HEK293 (cell line): ENCODE data around the gene C2CD5.

Source experiments
- TCF7L2 ChIP-seq: IDR thresholded peaks from 2 replicates; pipeline ENCODE4 v1.6.1; 2011; ENCODE audit warnings: low read depth, mild to moderate bottlenecking, inconsistent platforms, low read length, moderate library complexity, borderline replicate concordance
- YY1 ChIP-seq: fragments of 450-650 bp; formaldehyde crosslinking; IDR thresholded peaks from 2 replicates; pipeline ENCODE4 v1.5.1; 2018; ENCODE audit warnings: missing biosample characterization, missing genetic modification characterization
- ZNF114 ChIP-seq: fragments of 450-650 bp; formaldehyde crosslinking; IDR thresholded peaks from 2 replicates; pipeline ENCODE4 v1.5.0; 2017; ENCODE audit warnings: missing biosample characterization, missing genetic modification characterization
- ZNF274 ChIP-seq, 2 experiments: fragments of 200-500 bp in 1 of 2; fragments of 450-650 bp in 1 of 2; sonication (Bioruptor generic) in 1 of 2; formaldehyde crosslinking in 1 of 2; IDR thresholded peaks; 2 replicates each; pipeline versions ENCODE4 v1.5.1 to v1.6.1; 2014 to 2016; ENCODE audit warnings: borderline replicate concordance in 1 of 2, inconsistent platforms in 1 of 2, low read length in 1 of 2, missing biosample characterization in 1 of 2, missing genetic modification characterization in 1 of 2
- ZNF350 ChIP-seq: fragments of 450-650 bp; formaldehyde crosslinking; IDR thresholded peaks from 2 replicates; pipeline ENCODE4 v1.5.0; 2017; ENCODE audit warnings: missing biosample characterization, mild to moderate bottlenecking, missing genetic modification characterization
- ZNF549 ChIP-seq: fragments of 450-650 bp; IDR thresholded peaks from 2 replicates; pipeline ENCODE4 v1.5.1; 2018; ENCODE audit warnings: missing biosample characterization, missing genetic modification characterization, mild to moderate bottlenecking, inconsistent platforms, moderate library complexity
- ZXDB ChIP-seq: fragments of 450-650 bp; formaldehyde crosslinking; IDR thresholded peaks from 2 replicates; pipeline ENCODE4 v1.5.1; 2016; ENCODE audit warnings: missing biosample characterization, missing genetic modification characterization
- TF ChIP-seq, protein P1 (sequence below): fragments of 450-650 bp; formaldehyde crosslinking; IDR thresholded peaks from 2 replicates; pipeline ENCODE4 v1.5.1; 2016; ENCODE audit warnings: missing biosample characterization, missing genetic modification characterization
- TF ChIP-seq, protein P2 (sequence below): fragments of 450-650 bp; formaldehyde crosslinking; IDR thresholded peaks from 2 replicates; pipeline ENCODE4 v1.5.1; 2016; ENCODE audit warnings: missing biosample characterization, missing genetic modification characterization

DNA sequence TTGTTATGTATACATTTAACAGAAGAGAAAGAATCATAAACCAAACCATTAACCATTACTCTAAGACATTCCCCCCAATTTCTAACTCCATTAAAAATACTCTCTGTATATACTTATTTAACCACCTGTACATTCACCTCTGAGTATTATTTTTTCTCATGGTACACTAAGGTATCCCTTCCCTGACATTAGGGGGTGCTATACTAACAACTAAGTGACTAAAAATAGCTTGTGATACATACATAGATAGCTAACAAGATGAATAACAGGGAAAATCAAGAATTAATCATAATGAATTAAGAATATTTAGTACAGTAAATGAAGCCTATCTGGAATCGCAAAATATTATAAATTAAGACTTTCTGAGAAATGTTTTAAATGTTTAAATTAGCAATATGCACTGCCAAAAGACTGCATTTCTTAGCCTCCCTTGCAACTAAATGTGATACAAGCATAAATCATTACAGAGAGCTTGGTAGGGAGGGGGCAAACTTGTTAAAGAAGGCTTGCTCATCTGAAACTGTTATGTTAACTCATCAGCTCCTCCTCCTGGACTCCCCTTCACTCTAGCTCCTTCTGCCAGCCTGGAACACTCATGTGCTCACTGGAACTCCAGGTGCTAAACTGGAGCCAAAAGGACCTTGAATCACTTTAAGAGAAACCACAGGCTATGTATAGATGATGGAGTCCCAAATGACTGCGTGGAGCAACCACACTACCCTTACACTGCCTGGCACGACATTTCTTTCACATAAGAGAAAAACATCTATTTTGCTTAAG, 14.9 kb downstream of the C2CD5 start:
- TF ChIP-seq ZNF274 (IDR thresholded peaks at IDR 0.05; ENCODE audit: low read length), result no peak
- TF ChIP-seq ZNF274 (tag by site-specific recombination; IDR thresholded peaks at IDR 0.05; ENCODE audit: borderline replicate concordance), result no peak
- TF ChIP-seq, protein P1, sequence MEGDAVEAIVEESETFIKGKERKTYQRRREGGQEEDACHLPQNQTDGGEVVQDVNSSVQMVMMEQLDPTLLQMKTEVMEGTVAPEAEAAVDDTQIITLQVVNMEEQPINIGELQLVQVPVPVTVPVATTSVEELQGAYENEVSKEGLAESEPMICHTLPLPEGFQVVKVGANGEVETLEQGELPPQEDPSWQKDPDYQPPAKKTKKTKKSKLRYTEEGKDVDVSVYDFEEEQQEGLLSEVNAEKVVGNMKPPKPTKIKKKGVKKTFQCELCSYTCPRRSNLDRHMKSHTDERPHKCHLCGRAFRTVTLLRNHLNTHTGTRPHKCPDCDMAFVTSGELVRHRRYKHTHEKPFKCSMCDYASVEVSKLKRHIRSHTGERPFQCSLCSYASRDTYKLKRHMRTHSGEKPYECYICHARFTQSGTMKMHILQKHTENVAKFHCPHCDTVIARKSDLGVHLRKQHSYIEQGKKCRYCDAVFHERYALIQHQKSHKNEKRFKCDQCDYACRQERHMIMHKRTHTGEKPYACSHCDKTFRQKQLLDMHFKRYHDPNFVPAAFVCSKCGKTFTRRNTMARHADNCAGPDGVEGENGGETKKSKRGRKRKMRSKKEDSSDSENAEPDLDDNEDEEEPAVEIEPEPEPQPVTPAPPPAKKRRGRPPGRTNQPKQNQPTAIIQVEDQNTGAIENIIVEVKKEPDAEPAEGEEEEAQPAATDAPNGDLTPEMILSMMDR (tag by site-specific recombination), result no peak
- TF ChIP-seq TCF7L2, result no peak
- no peak for TF ChIP-seq ZXDB (tag by site-specific recombination)
- no peak for TF ChIP-seq YY1 (tag by site-specific recombination)
- no peak for TF ChIP-seq ZNF549 (tag by site-specific recombination)
- no peak for TF ChIP-seq ZNF114 (tag by site-specific recombination)
- no peak for TF ChIP-seq ZNF350 (tag by site-specific recombination)
- TF ChIP-seq, protein P2, sequence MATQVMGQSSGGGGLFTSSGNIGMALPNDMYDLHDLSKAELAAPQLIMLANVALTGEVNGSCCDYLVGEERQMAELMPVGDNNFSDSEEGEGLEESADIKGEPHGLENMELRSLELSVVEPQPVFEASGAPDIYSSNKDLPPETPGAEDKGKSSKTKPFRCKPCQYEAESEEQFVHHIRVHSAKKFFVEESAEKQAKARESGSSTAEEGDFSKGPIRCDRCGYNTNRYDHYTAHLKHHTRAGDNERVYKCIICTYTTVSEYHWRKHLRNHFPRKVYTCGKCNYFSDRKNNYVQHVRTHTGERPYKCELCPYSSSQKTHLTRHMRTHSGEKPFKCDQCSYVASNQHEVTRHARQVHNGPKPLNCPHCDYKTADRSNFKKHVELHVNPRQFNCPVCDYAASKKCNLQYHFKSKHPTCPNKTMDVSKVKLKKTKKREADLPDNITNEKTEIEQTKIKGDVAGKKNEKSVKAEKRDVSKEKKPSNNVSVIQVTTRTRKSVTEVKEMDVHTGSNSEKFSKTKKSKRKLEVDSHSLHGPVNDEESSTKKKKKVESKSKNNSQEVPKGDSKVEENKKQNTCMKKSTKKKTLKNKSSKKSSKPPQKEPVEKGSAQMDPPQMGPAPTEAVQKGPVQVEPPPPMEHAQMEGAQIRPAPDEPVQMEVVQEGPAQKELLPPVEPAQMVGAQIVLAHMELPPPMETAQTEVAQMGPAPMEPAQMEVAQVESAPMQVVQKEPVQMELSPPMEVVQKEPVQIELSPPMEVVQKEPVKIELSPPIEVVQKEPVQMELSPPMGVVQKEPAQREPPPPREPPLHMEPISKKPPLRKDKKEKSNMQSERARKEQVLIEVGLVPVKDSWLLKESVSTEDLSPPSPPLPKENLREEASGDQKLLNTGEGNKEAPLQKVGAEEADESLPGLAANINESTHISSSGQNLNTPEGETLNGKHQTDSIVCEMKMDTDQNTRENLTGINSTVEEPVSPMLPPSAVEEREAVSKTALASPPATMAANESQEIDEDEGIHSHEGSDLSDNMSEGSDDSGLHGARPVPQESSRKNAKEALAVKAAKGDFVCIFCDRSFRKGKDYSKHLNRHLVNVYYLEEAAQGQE (tag by site-specific recombination), result no peak
